HepG2 (cell line): Measurements from ENCODE around the gene HIPK2. TPM values are rescaled to one million over a fixed set of nuclear protein-coding genes. Genes with fewer than 3 reads are reported as not detected.

ENCODE experiments used
- EP300 ChIP-seq, 3 experiments: sonication (generic) in 1 of 3; formaldehyde crosslinking in 1 of 3; IDR thresholded peaks; 2 replicates each; pipeline versions ENCODE4 v1.5.1 to v1.6.1; 2011 to 2020; ENCODE audit warnings: low read depth in 2 of 3, low read length in 2 of 3, borderline replicate concordance in 1 of 3, improper control_type of control experiment in 1 of 3, mild to moderate bottlenecking in 1 of 3, missing genetic modification reagents in 1 of 3, moderate library complexity in 1 of 3
- GPN1 ChIP-seq: sonication (generic); formaldehyde crosslinking; IDR thresholded peaks from 2 replicates; pipeline ENCODE4 v1.5.1; 2020; ENCODE audit warnings: missing genetic modification reagents, borderline replicate concordance
- HCFC1 ChIP-seq: fragments of 150-350 bp; IDR thresholded peaks from 2 replicates; pipeline ENCODE4 v1.6.1; 2014; ENCODE audit warnings: low read depth, low read length
- JUNB ChIP-seq: sonication (generic); formaldehyde crosslinking; IDR thresholded peaks from 2 replicates; pipeline ENCODE4 v1.8.0; 2022; ENCODE audit warnings: missing genetic modification reagents, mild to moderate bottlenecking, borderline replicate concordance
- JUND ChIP-seq: sonication (generic); formaldehyde crosslinking; IDR thresholded peaks from 2 replicates; pipeline ENCODE4 v1.8.0; 2022; ENCODE audit warnings: mild to moderate bottlenecking, missing genetic modification reagents
- MTA1 ChIP-seq: sonication (generic); formaldehyde crosslinking; IDR thresholded peaks from 2 replicates; pipeline ENCODE4 v1.4.0; 2020; ENCODE audit warnings: missing genetic modification reagents, mild to moderate bottlenecking, borderline replicate concordance
- MXI1 ChIP-seq: IDR thresholded peaks from 3 replicates; pipeline ENCODE4 v1.6.1; 2012; ENCODE audit warnings: low read depth, low read length, inconsistent platforms, borderline replicate concordance
- NRL ChIP-seq: sonication (generic); formaldehyde crosslinking; IDR thresholded peaks from 2 replicates; pipeline ENCODE4 v1.5.0; 2020; ENCODE audit warnings: missing genetic modification reagents, mild to moderate bottlenecking, moderate library complexity, borderline replicate concordance
- REPIN1 ChIP-seq: sonication (generic); formaldehyde crosslinking; IDR thresholded peaks from 2 replicates; pipeline ENCODE4 v1.8.0; 2022; ENCODE audit warnings: missing genetic modification reagents, low read depth, mild to moderate bottlenecking, borderline replicate concordance
- TAF1 ChIP-seq: sonication (generic); formaldehyde crosslinking; IDR thresholded peaks from 2 replicates; pipeline ENCODE4 v1.4.0; 2020; ENCODE audit warnings: missing genetic modification reagents
- YEATS4 ChIP-seq: sonication (generic); formaldehyde crosslinking; IDR thresholded peaks from 2 replicates; pipeline ENCODE4 v1.4.0; 2020; ENCODE audit warnings: missing genetic modification reagents, borderline replicate concordance
- ZNF12 ChIP-seq: sonication (generic); formaldehyde crosslinking; IDR thresholded peaks from 2 replicates; pipeline ENCODE4 v1.5.0; 2020; ENCODE audit warnings: missing genetic modification reagents
- ZNF567 ChIP-seq: sonication (generic); formaldehyde crosslinking; IDR thresholded peaks from 2 replicates; pipeline ENCODE4 v1.8.1; 2023; ENCODE audit warnings: mild to moderate bottlenecking, missing genetic modification reagents, borderline replicate concordance
- ZNF747 ChIP-seq: sonication (generic); formaldehyde crosslinking; IDR thresholded peaks from 2 replicates; pipeline ENCODE4 v1.8.1; 2023; ENCODE audit warnings: missing genetic modification reagents, mild to moderate bottlenecking, borderline replicate concordance
- polyA plus RNA-seq, 8 experiments: library from polyadenylated mRNA; depleted of rRNA in 3 of 8; stranded (reverse) in 7 of 8; unstranded in 1 of 8; fragments of >200 nt; fragmentation: Illumina TruSeq in 4 of 8; extraction: Trizol in 4 of 8; gene quantifications; 2 replicates each; pipeline versions ENCODE4 v1.2.1 to v1.2.3, GENCODE V29; 2011 to 2016; ENCODE audit warnings: low read depth in 4 of 8, missing spikeins in 1 of 8, mixed read lengths in 1 of 8; ENCODE audit not compliant: insufficient read depth in 1 of 8
- total RNA-seq, 5 experiments: library from RNA; depleted of rRNA; stranded (reverse); fragments of >200 nt; fragmentation: Illumina TruSeq; extraction: Trizol; gene quantifications; 2 replicates each; pipeline ENCODE4 v1.2.3, GENCODE V29; 2016; ENCODE audit warnings: low read depth in 1 of 5
- TF ChIP-seq, protein P1 (sequence below): IDR thresholded peaks from 2 replicates; pipeline ENCODE4 v1.6.1; 2016
- TF ChIP-seq, protein P2 (sequence below): sonication (generic); formaldehyde crosslinking; IDR thresholded peaks from 2 replicates; pipeline ENCODE4 v1.4.0; 2020; ENCODE audit warnings: missing genetic modification reagents, borderline replicate concordance
- TF ChIP-seq, protein P3 (sequence below): sonication (generic); formaldehyde crosslinking; IDR thresholded peaks from 2 replicates; pipeline ENCODE4 v1.9.0; 2022; ENCODE audit warnings: missing genetic modification reagents, mild to moderate bottlenecking, borderline replicate concordance
- TF ChIP-seq, protein P4 (sequence below): sonication (generic); formaldehyde crosslinking; IDR thresholded peaks from 2 replicates; pipeline ENCODE4 v1.4.0; 2020; ENCODE audit warnings: missing genetic modification reagents, mild to moderate bottlenecking, borderline replicate concordance

Gene HIPK2
- total and polyA plus RNA-seq, 2 of the 13 experiments (the other 11 are each of a cell fraction or from before 2014, with no cell fraction given) = 14.4 to 20.2 TPM

DNA sequence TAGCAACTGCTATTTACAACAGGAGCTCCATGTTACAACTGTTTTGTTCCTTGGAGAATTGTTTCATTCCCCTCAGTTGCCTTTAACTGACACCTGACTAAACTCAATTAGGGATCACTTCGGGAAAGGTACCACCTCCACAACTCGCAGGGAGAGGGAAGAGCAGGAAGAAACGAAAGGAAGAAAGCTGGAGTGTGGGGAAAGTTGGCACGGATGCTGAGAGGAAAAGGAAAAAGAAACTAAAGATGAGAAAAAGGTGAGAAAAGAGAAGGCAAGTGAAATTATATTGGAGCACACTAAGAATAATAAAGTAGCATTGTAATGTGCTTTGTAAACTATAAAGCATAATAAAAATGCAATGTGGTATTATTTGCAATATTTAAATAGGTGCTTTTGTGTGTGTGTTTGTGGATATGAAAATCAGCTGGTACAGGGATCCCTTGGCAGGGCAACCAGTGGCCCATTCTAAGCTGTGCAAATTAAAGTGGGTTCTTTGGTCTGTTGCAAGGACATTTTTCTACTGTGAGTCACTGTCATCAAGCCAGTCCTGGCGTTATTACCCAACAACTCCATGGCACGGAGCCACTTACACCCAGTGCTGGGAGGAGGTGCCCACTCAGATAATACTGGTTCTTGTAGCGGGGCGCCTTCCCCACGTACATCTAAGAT is 45.9 kb downstream of the HIPK2 start (continued):
- TF ChIP-seq NRL (CRISPR knock-in tag) (no peak), JUNB (CRISPR knock-in tag) (peak; percentile 76; the same call in 1 of the 2 replicates), TAF1 (no peak), JUND (CRISPR knock-in tag) (peak; percentile 85), HCFC1 (no peak), ZNF12 (CRISPR knock-in tag) (no peak; the same call in 1 of the 2 replicates), EP300 (IDR thresholded peaks at IDR 0.05; ENCODE audit: low read depth in 2 of 2, low read length in 2 of 2) (0 out of 4 replicates have a peak, but pooled peaks of 1 of the 2 experiments have one; percentile 21), EP300 (CRISPR knock-in tag; IDR thresholded peaks at IDR 0.05; ENCODE audit: borderline replicate concordance) (no peak), ZNF747 (CRISPR knock-in tag) (no peak), REPIN1 (no peak), MXI1 (no peak), ZNF567 (CRISPR knock-in tag) (no peak), MTA1 (no peak), YEATS4 (no peak), GPN1 (CRISPR knock-in tag) (no peak)
- TF ChIP-seq, protein P1, sequence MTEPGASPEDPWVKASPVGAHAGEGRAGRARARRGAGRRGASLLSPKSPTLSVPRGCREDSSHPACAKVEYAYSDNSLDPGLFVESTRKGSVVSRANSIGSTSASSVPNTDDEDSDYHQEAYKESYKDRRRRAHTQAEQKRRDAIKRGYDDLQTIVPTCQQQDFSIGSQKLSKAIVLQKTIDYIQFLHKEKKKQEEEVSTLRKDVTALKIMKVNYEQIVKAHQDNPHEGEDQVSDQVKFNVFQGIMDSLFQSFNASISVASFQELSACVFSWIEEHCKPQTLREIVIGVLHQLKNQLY (CRISPR knock-in tag) = no peak
- TF ChIP-seq, protein P2, sequence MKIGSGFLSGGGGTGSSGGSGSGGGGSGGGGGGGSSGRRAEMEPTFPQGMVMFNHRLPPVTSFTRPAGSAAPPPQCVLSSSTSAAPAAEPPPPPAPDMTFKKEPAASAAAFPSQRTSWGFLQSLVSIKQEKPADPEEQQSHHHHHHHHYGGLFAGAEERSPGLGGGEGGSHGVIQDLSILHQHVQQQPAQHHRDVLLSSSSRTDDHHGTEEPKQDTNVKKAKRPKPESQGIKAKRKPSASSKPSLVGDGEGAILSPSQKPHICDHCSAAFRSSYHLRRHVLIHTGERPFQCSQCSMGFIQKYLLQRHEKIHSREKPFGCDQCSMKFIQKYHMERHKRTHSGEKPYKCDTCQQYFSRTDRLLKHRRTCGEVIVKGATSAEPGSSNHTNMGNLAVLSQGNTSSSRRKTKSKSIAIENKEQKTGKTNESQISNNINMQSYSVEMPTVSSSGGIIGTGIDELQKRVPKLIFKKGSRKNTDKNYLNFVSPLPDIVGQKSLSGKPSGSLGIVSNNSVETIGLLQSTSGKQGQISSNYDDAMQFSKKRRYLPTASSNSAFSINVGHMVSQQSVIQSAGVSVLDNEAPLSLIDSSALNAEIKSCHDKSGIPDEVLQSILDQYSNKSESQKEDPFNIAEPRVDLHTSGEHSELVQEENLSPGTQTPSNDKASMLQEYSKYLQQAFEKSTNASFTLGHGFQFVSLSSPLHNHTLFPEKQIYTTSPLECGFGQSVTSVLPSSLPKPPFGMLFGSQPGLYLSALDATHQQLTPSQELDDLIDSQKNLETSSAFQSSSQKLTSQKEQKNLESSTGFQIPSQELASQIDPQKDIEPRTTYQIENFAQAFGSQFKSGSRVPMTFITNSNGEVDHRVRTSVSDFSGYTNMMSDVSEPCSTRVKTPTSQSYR (CRISPR knock-in tag) = peak; percentile 47; the same call in 1 of the 2 replicates
- TF ChIP-seq, protein P3, sequence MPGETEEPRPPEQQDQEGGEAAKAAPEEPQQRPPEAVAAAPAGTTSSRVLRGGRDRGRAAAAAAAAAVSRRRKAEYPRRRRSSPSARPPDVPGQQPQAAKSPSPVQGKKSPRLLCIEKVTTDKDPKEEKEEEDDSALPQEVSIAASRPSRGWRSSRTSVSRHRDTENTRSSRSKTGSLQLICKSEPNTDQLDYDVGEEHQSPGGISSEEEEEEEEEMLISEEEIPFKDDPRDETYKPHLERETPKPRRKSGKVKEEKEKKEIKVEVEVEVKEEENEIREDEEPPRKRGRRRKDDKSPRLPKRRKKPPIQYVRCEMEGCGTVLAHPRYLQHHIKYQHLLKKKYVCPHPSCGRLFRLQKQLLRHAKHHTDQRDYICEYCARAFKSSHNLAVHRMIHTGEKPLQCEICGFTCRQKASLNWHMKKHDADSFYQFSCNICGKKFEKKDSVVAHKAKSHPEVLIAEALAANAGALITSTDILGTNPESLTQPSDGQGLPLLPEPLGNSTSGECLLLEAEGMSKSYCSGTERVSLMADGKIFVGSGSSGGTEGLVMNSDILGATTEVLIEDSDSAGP (CRISPR knock-in tag) = no peak
- TF ChIP-seq, protein P4, sequence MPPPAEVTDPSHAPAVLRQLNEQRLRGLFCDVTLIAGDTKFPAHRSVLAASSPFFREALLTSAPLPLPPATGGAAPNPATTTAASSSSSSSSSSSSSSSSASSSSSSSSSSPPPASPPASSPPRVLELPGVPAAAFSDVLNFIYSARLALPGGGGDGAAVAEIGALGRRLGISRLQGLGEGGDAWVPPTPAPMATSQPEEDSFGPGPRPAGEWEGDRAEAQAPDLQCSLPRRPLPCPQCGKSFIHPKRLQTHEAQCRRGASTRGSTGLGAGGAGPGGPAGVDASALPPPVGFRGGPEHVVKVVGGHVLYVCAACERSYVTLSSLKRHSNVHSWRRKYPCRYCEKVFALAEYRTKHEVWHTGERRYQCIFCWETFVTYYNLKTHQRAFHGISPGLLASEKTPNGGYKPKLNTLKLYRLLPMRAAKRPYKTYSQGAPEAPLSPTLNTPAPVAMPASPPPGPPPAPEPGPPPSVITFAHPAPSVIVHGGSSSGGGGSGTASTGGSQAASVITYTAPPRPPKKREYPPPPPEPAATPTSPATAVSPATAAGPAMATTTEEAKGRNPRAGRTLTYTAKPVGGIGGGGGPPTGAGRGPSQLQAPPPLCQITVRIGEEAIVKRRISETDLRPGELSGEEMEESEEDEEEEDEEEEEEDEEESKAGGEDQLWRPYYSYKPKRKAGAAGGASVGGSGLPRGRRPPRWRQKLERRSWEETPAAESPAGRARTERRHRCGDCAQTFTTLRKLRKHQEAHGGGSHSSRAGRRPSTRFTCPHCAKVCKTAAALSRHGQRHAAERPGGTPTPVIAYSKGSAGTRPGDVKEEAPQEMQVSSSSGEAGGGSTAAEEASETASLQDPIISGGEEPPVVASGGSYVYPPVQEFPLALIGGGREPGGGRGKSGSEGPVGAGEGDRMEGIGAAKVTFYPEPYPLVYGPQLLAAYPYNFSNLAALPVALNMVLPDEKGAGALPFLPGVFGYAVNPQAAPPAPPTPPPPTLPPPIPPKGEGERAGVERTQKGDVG (CRISPR knock-in tag) = no peak
